HepG2 (cell line): ENCODE results near the gene PRKG1. TPM values are rescaled to one million over a fixed set of nuclear protein-coding genes. Genes with fewer than 3 reads are reported as not detected.

ENCODE experiments used
- ATAC-seq: fragments of 200-7000 bp; cut with Tn5 transposase; 3 replicates; pipeline ENCODE4 v1.9.1; 2020; ENCODE audit warnings: mild to moderate bottlenecking, moderate library complexity
- BruUV-seq: library from RNA; stranded (reverse); fragments of 400-500 nt; replicated peaks from 2 replicates; lab custom pipeline; 2021; lab: Mats Ljungman, UMichigan
- CTCF ChIA-PET: fragments of 300-600 bp; formaldehyde crosslinking; extraction: SDS; loops from one replicate; lab custom pipeline; 2021; ENCODE audit warnings: low total read pairs, inconsistent platforms, low intra/inter-chr PET ratio; lab: Yijun Ruan, JAX
- POLR2A ChIA-PET: fragments of 350-600 bp; sonication (Branson Sonifier 250); formaldehyde crosslinking; loops from one replicate; lab custom pipeline; 2020; ENCODE audit warnings: antibody characterized with exemption, inconsistent platforms; lab: Yijun Ruan, JAX
- DNase-seq: peaks from one replicate; pipeline ENCODE4 v3.0.0-alpha.2; 2015; ENCODE audit warnings: low spot score
- FAIRE-seq: peaks from 3 replicates; lab custom pipeline; 2011; peaks lifted over from hg19 to GRCh38; lab: Jason Lieb, UNC
- H2AFZ ChIP-seq: one replicate; pipeline ENCODE4 v1.6.1; 2011; ENCODE audit warnings: low read length, inconsistent platforms
- H3K27ac ChIP-seq: fragments of 300-600 bp; 3 replicates; pipeline ENCODE4 v1.8.0; 2011; ENCODE audit warnings: mixed run types, mild to moderate bottlenecking, mixed read lengths, low read length, inconsistent platforms; ENCODE audit not compliant: insufficient read depth; ENCODE audit errors: extremely low read length
- H3K27me3 ChIP-seq, 2 experiments: fragments of 200-600 bp in 1 of 2; 2 replicates in 1 of 2; 3 replicates in 1 of 2; pipeline versions ENCODE4 v1.6.0 to v1.8.0; 2011; ENCODE audit warnings: low read length in 2 of 2, mild to moderate bottlenecking in 2 of 2, moderate library complexity in 2 of 2, inconsistent platforms in 1 of 2; ENCODE audit not compliant: insufficient read depth in 2 of 2, control insufficient read depth in 1 of 2
- H3K36me3 ChIP-seq, 2 experiments: fragments of 200-600 bp in 1 of 2; replicated peaks in 1 of 2; 2 replicates in 1 of 2; 3 replicates in 1 of 2; pipeline versions ENCODE4 v1.5.1 to v1.8.0; 2011; ENCODE audit warnings: low read length in 2 of 2, inconsistent platforms in 1 of 2; ENCODE audit not compliant: insufficient read depth in 2 of 2, control insufficient read depth in 1 of 2
- H3K4me1 ChIP-seq: 2 replicates; pipeline ENCODE4 v1.5.1; 2012; ENCODE audit warnings: low read length, inconsistent platforms; ENCODE audit not compliant: insufficient read depth
- H3K4me2 ChIP-seq: 2 replicates; pipeline ENCODE4 v1.6.0; 2011; ENCODE audit warnings: low read depth, low read length, inconsistent platforms
- H3K4me3 ChIP-seq, 3 experiments: fragments of 200-600 bp in 1 of 3; sonication (generic), shearing (Covaris generic) in 1 of 3; replicated peaks in 1 of 3; 2 replicates each; pipeline ENCODE4 v1.5.1; 2011 to 2016; ENCODE audit warnings: low read length in 3 of 3, inconsistent platforms in 2 of 3, low read depth in 2 of 3, mild to moderate bottlenecking in 2 of 3, control low read depth in 1 of 3, mixed read lengths in 1 of 3; ENCODE audit not compliant: insufficient read depth in 1 of 3
- H3K79me2 ChIP-seq: one replicate; pipeline ENCODE4 v1.6.1; 2011; ENCODE audit warnings: low read length, inconsistent platforms; ENCODE audit not compliant: insufficient read depth
- H3K9ac ChIP-seq: 2 replicates; pipeline ENCODE4 v1.6.0; 2011; ENCODE audit warnings: mild to moderate bottlenecking, low read depth, low read length, inconsistent platforms; ENCODE audit not compliant: insufficient read depth
- H3K9me3 ChIP-seq: 2 replicates; pipeline ENCODE4 v1.5.1; 2012; ENCODE audit warnings: mild to moderate bottlenecking, low read length
- H4K20me1 ChIP-seq: 2 replicates; pipeline ENCODE4 v1.6.0; 2011; ENCODE audit warnings: inconsistent platforms, mild to moderate bottlenecking, low read length, moderate library complexity; ENCODE audit not compliant: insufficient read depth
- ARNTL ChIP-seq: sonication (generic); formaldehyde crosslinking; IDR thresholded peaks from 2 replicates; pipeline ENCODE4 v1.4.0; 2020; ENCODE audit warnings: mild to moderate bottlenecking, missing genetic modification reagents
- ATF2 ChIP-seq: sonication (generic); formaldehyde crosslinking; IDR thresholded peaks from 2 replicates; pipeline ENCODE4 v1.4.0; 2020; ENCODE audit warnings: missing genetic modification reagents
- CREM ChIP-seq, 2 experiments: sonication (generic) in 1 of 2; formaldehyde crosslinking in 1 of 2; IDR thresholded peaks; 2 replicates each; pipeline versions ENCODE4 v1.4.0 to v1.6.1; 2016 to 2020; ENCODE audit warnings: antibody characterized with exemption in 1 of 2, mild to moderate bottlenecking in 1 of 2, missing genetic modification reagents in 1 of 2
- ETV6 ChIP-seq: sonication (generic); formaldehyde crosslinking; conservative IDR thresholded peaks from 2 replicates; pipeline ENCODE4 v1.4.0; 2020; ENCODE audit warnings: missing genetic modification reagents
- KDM5A ChIP-seq: fragments of 200-600 bp; sonication (generic); IDR thresholded peaks from 2 replicates; pipeline ENCODE4 v1.7.0; 2018; ENCODE audit warnings: antibody characterized with exemption, mild to moderate bottlenecking, low read length, borderline replicate concordance
- MAX ChIP-seq: IDR thresholded peaks from 2 replicates; pipeline ENCODE4 v1.6.1; 2012; ENCODE audit warnings: inconsistent platforms
- MLX ChIP-seq: IDR thresholded peaks from 2 replicates; pipeline ENCODE4 v1.6.1; 2016
- NFE2L2 ChIP-seq: fragments of 150-350 bp; IDR thresholded peaks from 2 replicates; pipeline ENCODE4 v1.6.1; 2014; ENCODE audit warnings: low read length
- POLR2A ChIP-seq, 2 experiments: IDR thresholded peaks; 2 replicates each; pipeline ENCODE4 v1.6.1; 2011; ENCODE audit warnings: low read depth in 2 of 2, low read length in 2 of 2, mild to moderate bottlenecking in 1 of 2, moderate library complexity in 1 of 2; ENCODE audit not compliant: insufficient read depth in 1 of 2
- POLR2AphosphoS2 ChIP-seq: IDR thresholded peaks from 2 replicates; pipeline ENCODE4 v1.6.1; 2011; ENCODE audit warnings: low read depth, low read length, improper control_type of control experiment
- STAT5B ChIP-seq: sonication (generic); formaldehyde crosslinking; IDR thresholded peaks from 2 replicates; pipeline ENCODE4 v1.4.0; 2020; ENCODE audit warnings: missing genetic modification reagents
- ZNF24 ChIP-seq: fragments of 450-650 bp; IDR thresholded peaks from 2 replicates; pipeline ENCODE4 v1.6.1; 2017; ENCODE audit warnings: antibody characterized with exemption, mild to moderate bottlenecking
- ZNF367 ChIP-seq: sonication (generic); formaldehyde crosslinking; IDR thresholded peaks from 2 replicates; pipeline ENCODE4 v1.4.0; 2020; ENCODE audit warnings: missing genetic modification reagents, borderline replicate concordance
- ZNF7 ChIP-seq: IDR thresholded peaks from 2 replicates; pipeline ENCODE4 v1.6.1; 2016; ENCODE audit warnings: missing biosample characterization, missing genetic modification reagents
- ZNF747 ChIP-seq: sonication (generic); formaldehyde crosslinking; IDR thresholded peaks from 2 replicates; pipeline ENCODE4 v1.8.1; 2023; ENCODE audit warnings: missing genetic modification reagents, mild to moderate bottlenecking, borderline replicate concordance
- WGBS: methylation state at CpG from one replicate; pipeline ENCODE4 v1.1.6; 2017; ENCODE audit warnings: low lambda C conversion rate; 5-methylcytosine and 5-hydroxymethylcytosine counted together
- in situ Hi-C: cut with HindIII; loops from 2 replicates; pipeline ENCODE4 v1.10.0; 2017; ENCODE audit warnings: low pct_unique_long_range_greater_than_20kb; ENCODE audit not compliant: extremely low pct_ligation_motif_present
- intact Hi-C: fragments of 100-400 bp; cut with micrococcal nuclease; formaldehyde crosslinking; loops from one replicate; pipeline ENCODE4 v1.10.0; 2022; ENCODE audit not compliant: unreplicated experiment
- polyA plus RNA-seq, 8 experiments: library from polyadenylated mRNA; depleted of rRNA in 3 of 8; stranded (reverse) in 7 of 8; unstranded in 1 of 8; fragments of >200 nt; fragmentation: Illumina TruSeq in 4 of 8; extraction: Trizol in 4 of 8; gene quantifications; 2 replicates each; pipeline versions ENCODE4 v1.2.1 to v1.2.3, GENCODE V29; 2011 to 2016; ENCODE audit warnings: low read depth in 4 of 8, missing spikeins in 1 of 8, mixed read lengths in 1 of 8; ENCODE audit not compliant: insufficient read depth in 1 of 8
- total RNA-seq, 5 experiments: library from RNA; depleted of rRNA; stranded (reverse); fragments of >200 nt; fragmentation: Illumina TruSeq; extraction: Trizol; gene quantifications; 2 replicates each; pipeline ENCODE4 v1.2.3, GENCODE V29; 2016; ENCODE audit warnings: low read depth in 1 of 5
- TF ChIP-seq, protein P1 (sequence below): sonication (generic); formaldehyde crosslinking; IDR thresholded peaks from 2 replicates; pipeline ENCODE4 v1.5.0; 2020; ENCODE audit warnings: mild to moderate bottlenecking, missing genetic modification reagents, borderline replicate concordance

The PRKG1 gene
- total and polyA plus RNA-seq, 2 of the 13 experiments (the other 11 are each of a cell fraction or from before 2014, with no cell fraction given) = 0.01 TPM; not detected in 1

- TF ChIP-seq ARNTL (no peak), KDM5A (no peak), STAT5B (CRISPR knock-in tag) (no peak)
These were observed 674.7 kb downstream of the PRKG1 start (continued) for GRCh38 chr10:51748959-51749358.

- no peak overlapping the region for H3K9ac ChIP-seq
- POLR2A ChIA-PET = no interaction called here
- no peak overlapping the region for H2AFZ ChIP-seq
- FAIRE-seq (no peak), ATAC-seq (no peak), DNase-seq (no peak)
- no TSS peak for BruUV-seq
- in situ Hi-C loops = no loop called here
- no peaks in the 10 kb centered on the region for H4K20me1 ChIP-seq
- H3K9me3 ChIP-seq = no peaks in the 10 kb centered on the region
- CTCF ChIA-PET = no interaction called here
- no peaks in the 10 kb centered on the region for H3K36me3 ChIP-seq
- no peaks in the 10 kb centered on the region for H3K79me2 ChIP-seq
- no peak overlapping the region for H3K4me3 ChIP-seq
- H3K4me2 ChIP-seq = no peak overlapping the region
- H3K27me3 ChIP-seq = no peaks in the 10 kb centered on the region
- WGBS = 3% methylated on average over 3 of the region's 3 CpGs
- no peaks in the 10 kb centered on the region for H3K4me1 ChIP-seq
- H3K27ac ChIP-seq = no peak overlapping the region
- TF ChIP-seq MLX (CRISPR knock-in tag) (no peak), ZNF367 (CRISPR knock-in tag) (no peak), ZNF24 (no peak), CREM (IDR thresholded peaks at IDR 0.05) (no peak), CREM (CRISPR knock-in tag; IDR thresholded peaks at IDR 0.05) (no peak), NFE2L2 (no peak), ZNF747 (CRISPR knock-in tag) (no peak), POLR2A (IDR thresholded peaks at IDR 0.05; ENCODE audit: insufficient read depth in 1 of 2, low read depth in 2 of 2, low read length in 2 of 2) (no peak), POLR2AphosphoS2 (no peak), MAX (no peak), ATF2 (CRISPR knock-in tag) (no peak), ETV6 (CRISPR knock-in tag) (no peak), ZNF7 (CRISPR knock-in tag) (no peak)
- TF ChIP-seq, protein P1, sequence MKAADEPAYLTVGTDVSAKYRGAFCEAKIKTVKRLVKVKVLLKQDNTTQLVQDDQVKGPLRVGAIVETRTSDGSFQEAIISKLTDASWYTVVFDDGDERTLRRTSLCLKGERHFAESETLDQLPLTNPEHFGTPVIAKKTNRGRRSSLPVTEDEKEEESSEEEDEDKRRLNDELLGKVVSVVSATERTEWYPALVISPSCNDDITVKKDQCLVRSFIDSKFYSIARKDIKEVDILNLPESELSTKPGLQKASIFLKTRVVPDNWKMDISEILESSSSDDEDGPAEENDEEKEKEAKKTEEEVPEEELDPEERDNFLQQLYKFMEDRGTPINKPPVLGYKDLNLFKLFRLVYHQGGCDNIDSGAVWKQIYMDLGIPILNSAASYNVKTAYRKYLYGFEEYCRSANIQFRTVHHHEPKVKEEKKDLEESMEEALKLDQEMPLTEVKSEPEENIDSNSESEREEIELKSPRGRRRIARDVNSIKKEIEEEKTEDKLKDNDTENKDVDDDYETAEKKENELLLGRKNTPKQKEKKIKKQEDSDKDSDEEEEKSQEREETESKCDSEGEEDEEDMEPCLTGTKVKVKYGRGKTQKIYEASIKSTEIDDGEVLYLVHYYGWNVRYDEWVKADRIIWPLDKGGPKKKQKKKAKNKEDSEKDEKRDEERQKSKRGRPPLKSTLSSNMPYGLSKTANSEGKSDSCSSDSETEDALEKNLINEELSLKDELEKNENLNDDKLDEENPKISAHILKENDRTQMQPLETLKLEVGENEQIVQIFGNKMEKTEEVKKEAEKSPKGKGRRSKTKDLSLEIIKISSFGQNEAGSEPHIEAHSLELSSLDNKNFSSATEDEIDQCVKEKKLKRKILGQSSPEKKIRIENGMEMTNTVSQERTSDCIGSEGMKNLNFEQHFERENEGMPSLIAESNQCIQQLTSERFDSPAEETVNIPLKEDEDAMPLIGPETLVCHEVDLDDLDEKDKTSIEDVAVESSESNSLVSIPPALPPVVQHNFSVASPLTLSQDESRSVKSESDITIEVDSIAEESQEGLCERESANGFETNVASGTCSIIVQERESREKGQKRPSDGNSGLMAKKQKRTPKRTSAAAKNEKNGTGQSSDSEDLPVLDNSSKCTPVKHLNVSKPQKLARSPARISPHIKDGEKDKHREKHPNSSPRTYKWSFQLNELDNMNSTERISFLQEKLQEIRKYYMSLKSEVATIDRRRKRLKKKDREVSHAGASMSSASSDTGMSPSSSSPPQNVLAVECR (CRISPR knock-in tag) = no peak
- intact Hi-C loops = no loop called here
These were observed 684.1 kb downstream of the PRKG1 start for GRCh38 chr10:51758366-51758765.
